ENCODE data around the gene CACNA1H.
"Not testable (repeated sequence)": the region's sequence is repeated elsewhere in the genome, so short reads cannot be mapped to it uniquely, and the experiment has no call there.

Gene CACNA1H

DNA sequence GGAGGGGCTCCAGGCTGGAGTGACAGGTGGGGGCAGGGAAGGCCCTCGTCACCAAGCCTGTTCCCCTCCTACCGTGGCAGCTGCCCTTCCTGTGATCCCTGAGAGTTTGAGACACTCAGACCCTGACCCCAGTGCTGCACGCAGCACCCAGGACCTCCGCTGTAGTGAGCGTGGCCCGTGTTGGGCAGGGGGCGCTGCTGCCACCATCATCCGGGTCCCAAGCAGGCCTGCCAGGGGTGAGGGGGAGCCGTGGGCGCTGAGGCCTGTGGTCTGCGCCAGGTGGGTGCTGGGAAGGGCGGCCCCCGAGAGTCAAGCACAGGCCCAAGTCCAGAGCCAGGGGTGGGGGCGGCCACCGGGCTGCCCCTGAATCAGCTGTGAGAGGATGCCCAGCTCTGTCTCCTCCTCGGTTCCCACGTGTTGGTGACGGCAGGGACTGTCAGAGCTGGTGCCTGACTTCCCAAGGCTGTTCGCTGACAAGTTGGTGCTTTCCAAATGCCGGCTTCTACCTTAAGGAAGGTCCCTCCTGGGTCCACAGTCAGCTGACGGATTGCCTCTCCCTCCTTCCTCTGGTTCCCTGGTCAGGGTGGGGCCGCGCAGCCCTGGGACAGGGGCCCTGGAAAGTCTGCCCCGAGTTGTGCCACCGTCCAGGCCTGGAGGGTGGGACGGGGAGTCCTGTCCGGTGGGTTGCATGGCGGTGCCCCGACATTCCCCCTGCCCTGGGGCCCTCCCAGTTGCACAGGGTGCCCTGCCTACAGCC lies 41.1 kb downstream of the CACNA1H start:
- H3K27ac ChIP-seq = no peak overlapping the region
- TF ChIP-seq, protein P1, sequence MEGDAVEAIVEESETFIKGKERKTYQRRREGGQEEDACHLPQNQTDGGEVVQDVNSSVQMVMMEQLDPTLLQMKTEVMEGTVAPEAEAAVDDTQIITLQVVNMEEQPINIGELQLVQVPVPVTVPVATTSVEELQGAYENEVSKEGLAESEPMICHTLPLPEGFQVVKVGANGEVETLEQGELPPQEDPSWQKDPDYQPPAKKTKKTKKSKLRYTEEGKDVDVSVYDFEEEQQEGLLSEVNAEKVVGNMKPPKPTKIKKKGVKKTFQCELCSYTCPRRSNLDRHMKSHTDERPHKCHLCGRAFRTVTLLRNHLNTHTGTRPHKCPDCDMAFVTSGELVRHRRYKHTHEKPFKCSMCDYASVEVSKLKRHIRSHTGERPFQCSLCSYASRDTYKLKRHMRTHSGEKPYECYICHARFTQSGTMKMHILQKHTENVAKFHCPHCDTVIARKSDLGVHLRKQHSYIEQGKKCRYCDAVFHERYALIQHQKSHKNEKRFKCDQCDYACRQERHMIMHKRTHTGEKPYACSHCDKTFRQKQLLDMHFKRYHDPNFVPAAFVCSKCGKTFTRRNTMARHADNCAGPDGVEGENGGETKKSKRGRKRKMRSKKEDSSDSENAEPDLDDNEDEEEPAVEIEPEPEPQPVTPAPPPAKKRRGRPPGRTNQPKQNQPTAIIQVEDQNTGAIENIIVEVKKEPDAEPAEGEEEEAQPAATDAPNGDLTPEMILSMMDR (conservative IDR thresholded peaks at IDR 0.05) = no peak

DNA sequence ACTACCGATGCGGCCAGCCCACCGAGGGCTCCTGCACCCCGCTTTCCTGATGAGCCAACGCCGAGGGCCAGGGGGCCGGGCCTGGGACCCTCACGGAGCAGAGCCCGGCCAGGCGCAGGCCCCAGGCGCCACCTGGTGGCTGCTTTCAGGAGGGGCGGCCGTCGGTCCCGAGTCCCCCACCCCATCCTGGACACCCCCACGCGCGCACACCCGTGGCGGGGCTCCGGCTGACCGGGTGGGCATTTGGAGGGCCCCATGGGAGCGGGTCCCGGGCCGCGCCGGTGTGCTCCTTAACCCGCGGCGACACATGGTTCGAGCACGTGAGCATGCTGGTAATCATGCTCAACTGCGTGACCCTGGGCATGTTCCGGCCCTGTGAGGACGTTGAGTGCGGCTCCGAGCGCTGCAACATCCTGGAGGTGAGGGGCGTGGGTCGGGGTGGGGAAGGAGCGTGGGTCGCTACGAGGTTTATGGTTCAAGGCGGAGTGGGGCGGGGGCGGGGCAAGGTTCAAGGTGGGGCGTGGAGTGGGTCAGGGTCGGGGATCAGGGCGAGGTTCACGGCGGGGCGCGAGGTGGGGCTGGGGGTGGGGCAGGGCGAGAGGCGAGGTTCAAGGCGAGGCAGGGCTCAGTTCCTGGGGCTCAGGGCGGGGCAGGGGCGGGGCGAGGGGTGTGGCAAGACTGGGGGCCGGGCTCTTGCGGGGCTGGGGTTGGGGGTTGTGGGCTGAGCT lies 41.9 kb downstream of the CACNA1H start:
- TF ChIP-seq, protein P1 (conservative IDR thresholded peaks at IDR 0.05) = peak; percentile 85
- no peak overlapping the region for H3K27ac ChIP-seq

DNA sequence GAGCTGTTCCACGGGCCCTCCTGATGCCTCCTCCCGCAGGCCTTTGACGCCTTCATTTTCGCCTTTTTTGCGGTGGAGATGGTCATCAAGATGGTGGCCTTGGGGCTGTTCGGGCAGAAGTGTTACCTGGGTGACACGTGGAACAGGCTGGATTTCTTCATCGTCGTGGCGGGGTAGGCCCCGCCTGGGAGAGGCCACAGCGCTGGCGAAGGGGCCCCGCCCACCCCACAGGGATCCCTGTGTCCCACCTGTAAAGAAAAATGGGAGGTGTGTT lies 42.4 kb downstream of the CACNA1H start:
- no peak overlapping the region for H3K27ac ChIP-seq
- TF ChIP-seq, protein P1 (conservative IDR thresholded peaks at IDR 0.05) = no peak

DNA sequence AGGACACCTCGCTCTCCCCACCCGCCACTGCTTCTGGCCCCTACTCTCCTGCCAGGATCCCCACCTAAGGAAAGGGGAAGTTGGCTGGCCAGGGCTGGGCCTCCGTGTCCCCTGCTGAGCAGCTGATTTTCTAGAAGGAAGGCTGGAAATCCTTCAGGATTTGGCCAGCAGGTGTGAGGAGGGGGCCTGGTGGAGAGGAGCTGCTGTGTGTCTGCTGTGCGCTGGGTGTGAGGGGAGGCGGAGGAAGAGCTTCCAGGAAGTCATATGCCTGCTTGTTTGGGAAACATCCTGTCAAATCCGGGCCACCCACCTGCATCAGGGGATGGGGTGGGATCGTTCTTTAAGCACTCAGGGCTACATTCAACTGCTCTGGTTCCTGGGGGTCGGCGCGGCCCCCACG lies 43.6 kb downstream of the CACNA1H start:
- no peak overlapping the region for H3K27ac ChIP-seq
- TF ChIP-seq, protein P1 (conservative IDR thresholded peaks at IDR 0.05) = no peak

DNA sequence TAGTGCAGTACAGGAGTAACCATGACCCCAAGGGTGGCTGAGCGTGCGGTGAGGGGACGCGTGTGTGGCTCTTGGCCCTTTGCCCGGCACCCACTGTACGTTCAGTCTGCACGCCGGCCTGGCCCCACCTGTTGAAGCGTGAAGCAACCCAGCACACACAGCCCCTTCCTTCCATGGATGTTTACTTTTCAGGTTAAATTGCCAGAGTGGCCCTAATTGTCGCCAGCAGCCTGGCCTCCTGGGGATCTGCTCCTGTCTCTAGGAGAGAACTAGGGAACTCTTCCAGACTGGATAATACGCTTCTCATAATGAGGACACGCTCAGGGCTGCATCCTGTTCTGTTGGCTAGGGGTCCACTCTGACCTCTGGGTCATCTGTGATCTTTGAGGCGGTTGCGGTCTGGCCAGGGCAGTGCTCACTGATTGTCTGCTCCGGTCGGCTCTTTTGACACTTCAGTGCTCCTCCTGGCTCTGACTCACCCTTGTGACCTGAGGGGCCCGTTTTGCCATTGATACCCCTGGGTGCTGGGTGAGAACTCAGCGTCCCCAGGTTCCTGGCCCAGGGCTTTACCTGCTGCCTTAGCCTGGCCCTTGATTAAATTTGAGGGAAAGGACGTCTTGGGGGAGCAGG lies 44.4 kb downstream of the CACNA1H start:
- H3K27ac ChIP-seq = no peak overlapping the region
- TF ChIP-seq, protein P1 (conservative IDR thresholded peaks at IDR 0.05) = no peak

DNA sequence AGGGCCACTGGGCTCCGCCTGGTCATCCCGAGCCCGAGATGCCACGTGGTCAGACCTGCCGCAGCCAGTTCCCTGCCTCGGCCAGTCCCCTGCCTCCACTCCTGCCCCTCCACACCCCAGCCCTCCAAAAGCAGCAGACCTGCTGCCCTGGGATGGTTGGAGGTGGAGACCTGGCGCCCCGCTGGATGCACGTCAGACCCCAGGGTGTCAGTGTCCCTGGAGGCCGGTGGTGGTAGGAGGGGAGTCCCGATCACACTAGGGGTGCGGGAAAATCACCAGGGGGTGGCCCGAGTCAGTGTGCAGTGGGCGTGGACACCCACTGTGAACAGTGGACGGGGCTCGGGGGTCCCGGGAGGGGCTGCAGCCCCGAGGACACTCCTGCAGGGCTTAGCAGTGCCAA lies 45.3 kb downstream of the CACNA1H start:
- TF ChIP-seq, protein P1 (conservative IDR thresholded peaks at IDR 0.05) = no peak
- no peak overlapping the region for H3K27ac ChIP-seq

DNA sequence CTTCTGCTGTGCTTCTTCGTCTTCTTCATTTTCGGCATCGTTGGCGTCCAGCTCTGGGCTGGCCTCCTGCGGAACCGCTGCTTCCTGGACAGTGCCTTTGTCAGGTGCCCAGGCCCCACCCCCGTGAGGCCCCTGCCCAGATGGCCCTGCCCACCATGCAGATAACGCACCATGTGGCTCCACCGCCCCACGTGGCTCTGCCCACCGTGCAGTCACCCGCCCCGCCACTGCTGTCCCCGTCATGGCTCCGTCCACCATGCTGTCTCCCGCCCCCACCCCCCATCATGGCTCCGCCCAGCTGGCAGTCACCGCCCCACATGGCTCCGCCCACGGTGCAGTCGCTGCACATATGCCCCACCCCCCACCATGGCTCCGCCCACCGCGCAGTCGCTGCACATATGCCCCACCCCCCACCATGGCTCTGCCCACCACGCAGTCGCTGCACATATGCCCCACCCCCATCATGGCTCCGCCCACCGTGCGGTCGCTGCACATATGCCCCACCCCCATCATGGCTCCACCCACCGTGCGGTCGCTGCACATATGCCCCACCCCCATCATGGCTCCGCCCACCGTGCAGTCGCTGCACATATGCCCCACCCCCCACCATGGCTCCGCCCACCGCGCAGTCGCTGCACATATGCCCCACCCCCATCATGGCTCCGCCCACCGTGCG lies 45.9 kb downstream of the CACNA1H start:
- not testable (repeated sequence) for H3K27ac ChIP-seq
